ENCODE measurements around the gene PPFIA1.

The PPFIA1 gene

DNA sequence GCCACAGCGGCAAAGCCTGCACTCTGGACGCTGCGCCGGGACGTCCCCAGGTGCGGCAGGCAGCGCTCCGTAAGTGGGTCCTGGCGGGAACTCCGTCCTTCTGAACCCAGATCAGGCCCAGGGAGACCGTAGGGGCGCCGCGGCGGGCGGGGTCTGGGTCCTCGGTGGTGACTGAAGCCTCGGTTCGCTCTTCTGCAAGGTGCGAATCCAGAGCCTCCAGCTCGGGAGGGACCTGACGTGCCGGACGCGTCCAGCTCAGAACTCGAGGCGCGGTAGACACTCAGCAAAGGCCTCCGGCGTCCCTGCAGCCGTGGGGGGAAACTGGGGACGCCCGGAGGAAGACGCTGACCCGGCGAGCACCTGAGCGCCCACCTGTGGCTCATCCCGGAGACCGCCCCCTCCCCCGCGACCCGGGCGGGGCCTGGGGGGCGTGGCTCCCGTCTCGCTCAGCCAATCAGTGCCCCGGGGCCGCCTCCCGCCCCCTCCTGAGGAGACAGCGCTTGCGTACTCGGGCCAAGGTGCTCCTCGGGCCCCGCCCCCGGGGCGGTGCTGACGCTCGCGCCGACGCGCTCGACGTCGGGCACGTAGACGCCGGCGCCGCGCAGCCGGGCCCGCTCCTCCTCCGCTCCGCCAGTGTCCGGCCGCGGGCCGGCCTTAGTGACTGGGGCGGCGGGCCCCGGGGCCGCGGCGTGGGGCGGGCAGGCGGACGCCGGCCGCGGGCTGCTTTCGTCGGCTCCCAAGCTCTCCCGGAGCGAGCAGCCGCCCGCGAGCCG lies at the start of gene PPFIA1:
Gene PPFIA1, plus strand, starts transcription at position 587 of the 773 bp plus-strand sequence. CDS start 1,483 bp downstream, outside the sequence.
- DNase-seq, result peak; percentile 95

DNA sequence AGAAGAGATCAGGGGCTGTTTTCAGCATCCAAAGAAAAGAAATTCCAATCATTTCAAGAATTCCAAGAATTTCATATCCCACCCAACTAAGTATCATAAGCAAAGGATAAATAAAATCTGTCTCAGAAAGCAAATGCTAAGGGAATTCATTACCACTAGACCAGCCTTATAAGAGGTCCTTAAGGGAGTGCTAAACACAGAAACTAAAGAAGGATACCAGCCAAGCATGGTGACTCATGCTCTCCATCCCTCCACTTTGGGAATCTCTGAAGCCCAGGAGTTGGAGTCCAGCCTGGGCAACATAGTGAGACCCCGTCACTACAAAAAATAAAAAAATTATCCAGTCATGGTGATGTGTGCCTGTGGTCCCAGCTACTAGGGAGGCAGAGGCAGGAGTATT lies 49.6 kb upstream of the PPFIA1 start:
- no peak for DNase-seq

GRCh38 chr11:70225681-70226177 lies 44.8 kb upstream of the PPFIA1 start:
- no peak for DNase-seq

- no peak for DNase-seq
Measured at GRCh38 chr11:70226183-70226582, 44.3 kb upstream of the PPFIA1 start.

DNA sequence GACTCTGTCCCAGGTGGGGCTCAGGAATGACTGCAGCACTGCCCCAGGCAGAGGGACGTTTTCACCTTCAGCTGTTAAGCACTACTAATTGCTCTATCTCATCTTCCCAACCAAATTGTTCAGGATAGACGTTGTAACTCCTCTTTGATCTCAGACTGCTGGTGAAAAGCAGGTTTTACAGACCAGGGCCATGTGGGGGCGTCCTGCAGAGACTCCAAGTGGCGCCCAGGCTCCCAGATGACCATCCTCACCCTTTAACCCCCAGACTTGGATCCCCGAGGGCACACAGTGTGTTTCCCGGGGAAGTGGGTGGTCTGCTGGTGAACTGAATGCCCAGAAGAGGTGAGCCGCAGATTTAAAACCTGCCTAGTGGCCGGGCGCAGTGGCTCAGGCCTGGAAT lies 43.5 kb upstream of the PPFIA1 start:
- DNase-seq, result no peak

DNA sequence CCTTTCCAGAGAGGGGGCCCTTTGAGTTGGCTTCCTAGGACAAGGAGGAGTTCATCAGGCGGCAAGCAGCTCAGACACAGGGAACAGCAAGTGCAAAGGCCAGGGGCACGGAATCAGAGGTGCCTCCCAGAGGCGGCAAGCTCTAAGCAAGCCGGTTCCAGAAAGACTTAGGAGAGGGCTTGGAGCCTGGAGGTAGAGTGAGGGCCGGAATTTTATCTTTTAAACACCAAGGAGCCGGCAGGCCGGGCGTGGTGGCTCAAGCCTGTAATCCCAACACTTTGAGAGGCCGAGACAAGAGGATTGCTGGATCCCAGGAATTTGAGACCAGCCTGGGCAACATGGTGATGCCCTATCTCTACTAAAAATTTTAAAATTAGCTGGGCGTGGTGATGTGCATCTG lies 40.8 kb upstream of the PPFIA1 start:
- no peak for DNase-seq

- no peak for DNase-seq
Measured at GRCh38 chr11:70230151-70230839, 40.2 kb upstream of the PPFIA1 start.

DNA sequence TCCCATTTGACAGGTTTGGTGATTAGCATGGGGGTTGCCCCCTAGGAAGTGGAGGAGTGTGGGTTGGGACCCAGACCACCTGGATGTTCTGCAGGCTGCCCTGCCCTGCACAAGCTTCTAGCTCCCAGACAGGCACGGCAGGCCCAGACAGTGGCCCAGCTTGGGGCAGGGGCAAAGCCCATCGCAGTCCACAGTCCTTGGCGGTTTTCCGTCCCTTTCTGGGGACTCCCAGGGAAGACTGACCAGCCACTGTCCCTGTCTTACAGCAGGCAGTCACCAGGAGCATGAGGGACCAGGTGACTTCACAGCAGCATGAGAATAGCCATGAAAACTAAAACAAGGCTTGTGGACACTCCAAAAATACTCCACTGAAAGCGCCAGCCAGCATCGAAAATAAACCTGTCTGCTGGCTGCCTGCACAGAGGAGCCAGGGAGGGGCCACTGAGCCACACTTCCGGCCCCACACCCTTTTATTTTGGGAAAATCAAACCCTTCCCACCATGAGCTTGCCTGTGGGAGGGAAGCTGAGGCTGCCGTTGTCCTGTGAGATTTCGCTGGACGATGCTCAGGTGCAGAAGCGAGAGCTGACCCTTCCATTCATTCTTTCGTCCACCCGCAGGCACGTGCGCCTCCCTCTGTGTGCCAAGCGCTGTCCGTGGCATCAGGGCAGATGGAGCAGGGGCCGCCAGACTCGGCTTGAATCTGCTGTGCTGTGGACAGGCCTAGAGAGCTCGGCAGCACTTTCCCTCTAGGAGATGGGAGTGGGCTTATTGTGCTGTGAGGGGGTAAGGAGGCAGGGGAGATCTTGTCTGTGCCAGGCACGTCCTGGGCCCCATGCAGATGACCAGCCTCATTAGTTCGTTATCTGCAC lies 39.4 kb upstream of the PPFIA1 start:
- no peak for DNase-seq

DNA sequence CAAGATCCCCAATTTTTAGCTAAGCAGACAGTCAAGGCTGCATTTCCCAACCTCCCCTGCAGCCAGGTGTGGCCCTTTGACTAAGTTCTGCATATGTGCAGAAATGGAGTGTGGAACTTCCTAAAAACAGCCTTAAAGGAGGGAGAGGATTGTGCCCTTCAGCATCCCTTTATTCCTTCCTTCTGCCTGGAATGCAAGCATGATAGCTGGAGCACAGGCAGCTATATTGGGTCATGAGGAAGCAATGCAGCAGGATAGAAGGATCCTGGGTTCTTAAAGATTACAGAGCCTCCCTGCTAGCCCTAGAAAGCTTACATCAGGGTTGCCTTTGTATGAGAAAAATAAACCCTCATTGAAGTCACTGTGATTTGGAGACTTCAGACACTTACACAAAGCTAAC lies 37.5 kb upstream of the PPFIA1 start:
- no peak for DNase-seq

- no peak for DNase-seq
Measured at GRCh38 chr11:70233511-70233934, 37.0 kb upstream of the PPFIA1 start.

DNA sequence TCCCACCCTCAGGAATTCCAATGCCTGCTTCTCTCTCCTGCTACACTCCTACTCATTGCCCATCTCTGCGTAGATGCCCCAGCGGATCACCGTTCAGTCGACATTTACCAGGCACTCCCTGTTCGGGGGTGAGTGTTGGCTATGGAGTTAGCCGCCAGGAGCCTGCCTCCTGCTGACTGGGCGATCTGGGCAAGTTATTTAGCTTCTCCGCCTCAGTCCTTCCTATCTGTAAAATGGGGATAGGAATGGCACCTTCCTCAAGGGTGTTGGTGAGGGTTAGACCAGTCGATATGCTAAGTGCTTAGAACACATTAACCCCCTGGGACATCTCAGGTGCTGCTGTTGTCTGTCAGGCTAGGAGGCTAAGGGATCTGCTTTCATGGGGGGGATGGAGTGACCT lies 36.5 kb upstream of the PPFIA1 start:
- no peak for DNase-seq

DNA sequence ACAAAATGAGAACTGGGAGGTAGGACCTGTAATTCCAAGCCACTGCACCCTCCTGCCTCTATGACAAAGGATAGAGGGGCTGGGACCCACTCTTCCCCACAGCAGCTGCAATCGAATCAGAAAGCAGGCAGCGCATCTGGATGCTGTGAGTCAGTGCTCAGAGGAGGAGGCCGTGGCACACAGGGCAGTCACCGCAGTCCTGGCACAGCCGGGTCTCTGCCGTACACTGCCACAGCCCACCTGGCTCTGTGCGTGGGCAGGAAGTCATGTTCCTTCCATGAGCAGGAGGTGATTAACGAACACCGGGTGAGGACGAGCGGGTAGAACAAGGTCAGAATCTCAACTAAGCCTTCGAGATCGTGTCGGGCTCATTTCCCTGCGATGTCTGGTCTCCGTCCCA lies 30.2 kb upstream of the PPFIA1 start:
- DNase-seq, result no peak

- no peak for DNase-seq
Measured at GRCh38 chr11:70241709-70242108, 28.8 kb upstream of the PPFIA1 start.

GRCh38 chr11:70242885-70243284 lies 27.6 kb upstream of the PPFIA1 start:
- no peak for DNase-seq

DNA sequence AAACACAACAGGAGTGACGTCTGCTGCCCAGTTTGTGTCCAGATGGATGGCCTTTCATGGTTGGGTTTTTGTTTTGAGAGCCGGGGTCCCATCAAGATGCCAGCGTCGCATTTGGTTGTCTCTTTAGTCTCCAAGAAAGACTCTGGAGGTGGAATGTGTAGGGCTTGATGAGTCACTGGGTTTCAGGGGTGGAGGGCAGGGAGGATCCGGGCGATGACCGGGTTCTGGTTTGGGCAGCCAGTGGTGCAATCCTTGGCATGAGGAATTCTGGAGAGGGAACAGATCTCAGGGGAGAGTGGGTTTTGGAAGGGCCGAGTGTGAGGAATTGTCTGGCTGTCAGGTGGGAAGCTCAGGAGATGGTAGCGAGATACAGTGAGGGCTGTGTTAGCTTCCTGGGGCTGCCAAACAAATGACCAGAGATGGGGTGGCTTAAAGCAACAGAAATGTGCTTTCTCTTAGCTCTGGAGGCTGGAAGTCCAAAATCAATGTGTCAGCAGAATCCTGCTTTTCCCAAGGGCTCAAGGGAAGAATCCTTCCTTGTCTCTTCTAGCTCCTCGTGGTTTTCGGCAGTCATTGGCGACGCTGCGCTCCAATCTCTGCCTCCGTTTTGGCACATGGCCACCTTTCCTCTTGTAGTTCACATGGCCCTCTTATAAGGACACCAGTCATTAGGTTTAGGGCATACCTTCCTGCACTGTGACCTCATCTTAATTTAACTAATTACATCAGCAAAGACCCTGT lies 26.4 kb upstream of the PPFIA1 start:
- no peak for DNase-seq

DNA sequence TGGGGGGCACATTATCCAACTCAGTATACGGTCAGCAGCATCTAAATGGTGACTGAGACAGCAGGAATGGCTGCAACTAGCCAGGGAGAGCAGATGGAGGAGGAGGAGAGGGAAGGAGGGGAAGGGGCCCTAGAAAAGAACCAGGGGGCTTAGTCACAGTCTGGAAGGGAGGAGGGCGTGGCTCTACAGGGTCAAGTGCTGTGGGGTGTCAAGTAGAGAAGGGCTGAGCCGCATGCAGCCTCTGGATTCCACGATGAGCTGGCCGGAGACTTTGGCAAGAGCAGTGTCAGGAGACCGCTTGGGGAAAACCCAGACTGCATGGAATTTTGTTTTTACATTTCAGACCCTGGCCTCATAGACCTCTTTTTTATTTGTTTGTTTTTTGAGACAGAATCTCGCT lies 25.8 kb upstream of the PPFIA1 start:
- DNase-seq, result no peak

DNA sequence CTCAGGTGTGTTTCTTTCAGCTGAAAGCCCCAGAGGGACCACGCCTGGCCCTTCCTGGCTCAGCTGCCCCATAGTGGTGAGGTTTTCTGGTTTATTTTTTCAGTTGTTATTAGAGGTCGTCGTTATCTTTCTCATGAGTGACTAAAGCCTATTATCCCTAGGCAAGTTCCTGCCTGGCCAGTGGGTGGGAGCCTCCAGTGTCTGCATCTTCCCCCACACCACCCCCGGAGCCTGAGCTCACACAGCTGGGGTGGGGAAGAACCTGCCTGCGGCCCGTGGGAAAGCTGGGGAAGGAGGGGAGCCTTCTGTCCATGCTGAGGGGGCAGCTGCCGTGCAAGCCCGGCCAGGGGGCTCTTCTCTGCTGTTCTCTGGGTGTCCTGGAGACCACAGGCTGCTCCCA lies 24.3 kb upstream of the PPFIA1 start:
- no peak for DNase-seq

DNA sequence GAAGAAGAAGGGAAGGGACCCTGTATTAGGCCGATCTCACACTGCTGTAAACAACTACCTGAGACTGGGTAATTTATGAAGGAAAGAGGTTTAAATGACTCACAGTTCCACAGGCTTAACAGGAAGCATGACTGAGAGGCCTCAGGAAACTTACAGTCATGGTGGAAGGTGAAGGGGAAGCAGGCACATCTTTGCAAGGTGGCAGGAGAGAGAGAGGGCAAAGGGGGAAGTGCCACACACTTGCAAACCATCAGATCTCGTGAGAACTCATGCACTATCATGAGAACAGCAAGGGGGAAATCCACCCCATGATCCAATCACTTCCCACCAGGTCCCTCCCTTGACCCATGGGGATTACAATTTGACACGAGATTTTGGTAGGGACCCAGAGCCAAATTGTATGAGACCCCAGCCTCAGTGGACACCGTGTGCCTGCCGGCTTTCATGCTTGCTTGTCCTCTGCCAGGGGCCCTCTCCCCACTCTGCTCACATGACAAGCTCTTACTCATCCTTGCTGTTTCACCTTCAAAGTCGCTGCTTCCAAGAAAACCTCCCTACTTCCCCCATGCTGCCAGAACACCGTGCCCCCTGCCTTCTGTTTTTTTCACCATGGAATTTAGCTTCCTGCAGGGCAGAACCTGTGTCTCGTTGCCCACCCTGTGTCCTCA lies 23.3 kb upstream of the PPFIA1 start:
- DNase-seq, result no peak

GRCh38 chr11:70247710-70248072 lies 22.8 kb upstream of the PPFIA1 start:
- DNase-seq, result no peak

DNA sequence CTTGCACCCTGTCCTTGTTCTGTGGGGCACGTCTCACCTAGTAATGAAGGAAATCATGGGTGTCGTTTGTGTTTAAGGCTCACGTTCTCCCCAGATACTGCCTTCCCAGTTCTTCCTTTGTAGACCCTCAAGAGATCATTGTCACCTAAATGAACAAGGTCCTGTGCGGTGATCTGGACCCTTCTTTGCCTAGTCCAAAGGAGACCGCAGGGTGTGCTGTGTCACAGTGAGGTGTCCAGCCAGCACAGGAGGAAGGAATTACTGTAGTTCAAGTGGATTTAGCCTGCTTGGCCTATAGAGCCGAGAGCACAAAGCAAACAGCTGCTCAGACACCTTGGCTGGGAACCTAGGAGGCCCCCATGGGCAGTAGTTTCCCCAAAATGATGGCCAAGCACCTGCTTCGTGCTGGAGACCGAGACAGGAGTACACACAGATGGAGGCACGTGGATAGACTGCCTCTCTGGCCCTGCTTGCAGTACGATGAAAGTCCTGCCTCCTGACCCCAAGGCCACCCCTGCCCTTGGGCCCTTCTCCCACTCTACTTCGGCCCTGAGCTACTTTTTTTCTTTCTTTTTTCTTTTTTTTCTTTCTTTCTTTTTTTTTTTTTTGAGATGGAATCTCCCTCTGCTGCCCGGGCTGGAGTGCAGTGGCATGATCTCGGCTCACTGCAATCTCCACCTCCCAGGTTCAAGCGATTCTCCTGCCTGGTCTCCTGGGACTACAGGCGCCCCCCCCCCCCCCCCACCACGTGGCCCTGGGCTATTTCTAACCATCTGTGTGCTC lies 19.4 kb upstream of the PPFIA1 start:
- DNase-seq, result no peak

DNA sequence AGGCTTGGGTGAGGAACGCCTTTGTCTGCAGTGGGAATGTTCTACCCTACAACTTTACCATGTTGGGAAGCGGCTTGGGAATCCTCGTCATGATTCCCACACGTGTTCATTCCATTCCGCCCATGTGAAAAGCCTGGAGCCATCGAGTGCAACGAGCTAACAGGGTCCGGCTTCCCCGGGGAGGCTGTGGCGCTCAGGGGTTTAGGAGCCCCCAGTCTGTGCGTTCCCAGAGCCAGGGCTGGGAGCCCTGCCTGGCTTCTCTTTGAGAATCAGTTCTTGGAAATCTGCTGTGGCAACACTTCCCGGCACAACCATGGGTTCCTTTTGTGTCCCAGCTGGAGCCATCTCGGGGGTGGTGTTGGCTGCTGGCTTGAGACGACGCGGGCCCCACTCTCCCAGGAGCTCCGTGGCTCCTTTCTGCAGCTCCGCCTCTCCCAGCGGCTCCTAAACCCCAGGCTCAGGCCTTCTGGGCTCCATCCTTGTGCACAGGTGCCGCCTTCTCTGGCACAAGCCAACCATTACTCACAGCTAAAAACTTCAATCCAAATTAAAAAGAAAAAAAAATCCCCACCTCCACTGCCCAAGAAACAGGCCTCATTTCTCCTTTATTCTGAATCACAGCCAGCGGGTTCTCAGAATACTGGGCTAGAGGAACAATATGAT lies 18.7 kb upstream of the PPFIA1 start:
- no peak for DNase-seq
